HuH-7.5 (cell line): ENCODE data around the gene AHSA1.
A peak's percentile ranks its signal among the peaks of the same experiment; 100 is the strongest.

Experiments
- DNase-seq: peaks from one replicate; pipeline ENCODE4 v3.0.0; 2011; ENCODE audit warnings: low spot score

Gene AHSA1

GRCh38 chr14:77473921-77474320 is 16.0 kb downstream of the AHSA1 start:
- no peak for DNase-seq

- DNase-seq, result no peak
These were observed 16.7 kb downstream of the AHSA1 start for GRCh38 chr14:77474479-77475177.

- DNase-seq, result no peak
These were observed 17.7 kb downstream of the AHSA1 start for GRCh38 chr14:77475432-77476115.

- DNase-seq, result no peak
These were observed 20.1 kb downstream of the AHSA1 start for GRCh38 chr14:77478029-77478428.

GRCh38 chr14:77478796-77479195 is 20.9 kb downstream of the AHSA1 start:
- no peak for DNase-seq

GRCh38 chr14:77482422-77482821 is 24.5 kb downstream of the AHSA1 start:
- no peak for DNase-seq

GRCh38 chr14:77485256-77485655 is 27.4 kb downstream of the AHSA1 start:
- no peak for DNase-seq

- DNase-seq, result no peak
These were observed 28.2 kb downstream of the AHSA1 start for GRCh38 chr14:77485901-77486678.

DNA sequence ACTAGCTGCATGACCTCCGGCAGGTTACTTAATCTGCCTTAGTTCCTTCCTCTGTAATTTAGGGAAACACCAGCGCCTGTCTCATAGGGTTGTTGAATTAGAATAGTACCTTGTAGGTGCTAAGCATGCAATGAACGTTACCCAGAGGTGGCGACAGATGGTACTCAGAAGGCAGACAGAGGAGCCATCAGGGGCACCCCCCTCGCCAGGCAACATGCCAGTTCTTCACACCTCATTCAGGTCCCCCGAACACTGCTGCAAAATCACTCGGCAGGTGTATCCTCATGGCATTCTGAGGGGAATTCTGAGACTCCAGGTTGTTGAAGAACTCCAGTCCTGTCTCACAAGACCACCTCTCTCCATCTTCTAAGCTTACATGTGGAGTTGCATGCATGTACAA is 30.7 kb downstream of the AHSA1 start:
- DNase-seq, result no peak

GRCh38 chr14:77489041-77489440 is 31.1 kb downstream of the AHSA1 start:
- DNase-seq, result no peak

DNA sequence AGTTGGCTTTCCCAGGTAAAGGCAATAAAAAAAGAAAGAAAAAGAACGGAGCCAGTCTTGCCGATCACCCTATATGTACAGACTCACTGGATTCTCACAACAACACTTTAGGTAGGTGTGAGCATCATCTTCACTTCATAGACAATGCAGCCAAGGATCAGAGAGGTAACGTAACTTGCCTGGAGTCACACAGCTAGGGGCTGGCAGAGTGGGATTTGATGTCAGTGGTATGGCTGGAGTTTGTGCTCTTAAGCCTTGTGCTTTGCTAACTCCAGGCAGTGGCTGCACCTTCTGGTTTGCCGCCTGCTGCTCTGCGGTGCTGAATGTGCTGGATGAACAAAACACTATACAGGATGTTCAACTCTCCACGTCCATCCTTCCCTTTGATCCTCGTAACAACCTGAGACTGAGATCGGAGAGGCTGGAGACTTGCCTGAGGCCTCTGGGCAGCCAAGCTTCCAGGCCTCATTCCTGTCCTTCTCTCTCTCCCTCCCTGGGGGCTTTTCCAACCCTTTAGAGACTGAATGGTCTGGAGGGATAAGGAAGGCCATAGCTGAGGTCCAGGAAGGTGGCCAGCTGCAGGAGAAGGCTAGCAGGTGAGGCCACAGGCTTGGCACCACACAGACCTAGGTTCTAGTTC is 32.6 kb downstream of the AHSA1 start:
- DNase-seq, result no peak

DNA sequence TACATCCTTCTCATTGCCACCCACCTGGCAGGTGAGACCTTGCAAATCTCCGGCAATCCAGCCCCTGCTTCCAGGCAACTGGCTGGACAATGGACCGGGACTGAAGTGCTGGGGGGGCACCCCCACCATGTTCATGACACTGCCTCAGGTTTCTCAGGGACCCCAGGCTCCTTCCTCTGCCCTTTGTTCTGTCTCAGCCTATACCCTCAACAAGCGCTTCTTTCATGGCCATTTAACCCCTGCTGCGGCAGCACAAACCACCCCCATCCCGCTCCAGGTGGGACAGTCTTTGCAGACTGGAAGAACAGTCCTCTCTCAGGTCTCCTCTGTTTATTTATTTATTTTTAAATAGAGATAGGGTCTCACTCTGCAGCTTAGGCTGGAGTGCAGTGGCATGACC is 33.2 kb downstream of the AHSA1 start:
- no peak for DNase-seq

DNA sequence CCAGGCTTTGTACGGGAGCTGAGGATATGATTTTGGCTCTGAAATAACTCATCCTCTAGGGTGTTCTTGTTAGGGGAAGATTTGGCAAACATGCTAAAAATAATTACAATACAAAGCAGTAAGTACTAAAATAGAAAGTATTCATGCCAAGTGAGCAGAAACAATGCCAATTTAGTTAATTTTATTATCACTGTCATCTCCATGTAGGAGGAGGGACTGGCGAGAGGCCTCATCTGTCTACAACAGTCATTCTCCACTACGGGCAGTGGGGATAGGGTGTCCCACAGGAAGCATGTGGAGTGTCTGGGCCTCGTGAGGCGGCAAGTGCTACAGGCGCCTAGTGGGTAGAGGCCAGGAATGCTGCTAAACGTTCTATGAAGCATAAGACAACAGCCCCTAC is 37.4 kb downstream of the AHSA1 start:
- DNase-seq, result no peak

GRCh38 chr14:77498120-77498979 is 40.5 kb downstream of the AHSA1 start, which contains the start of gene ISM2:
ISM2 (minus strand) TSS chr14:77498816; CDS start chr14:77498793, 23 bp downstream.
- DNase-seq, result peak; percentile 55

- DNase-seq, result no peak
These were observed 41.2 kb downstream of the AHSA1 start for GRCh38 chr14:77498984-77499527.

DNA sequence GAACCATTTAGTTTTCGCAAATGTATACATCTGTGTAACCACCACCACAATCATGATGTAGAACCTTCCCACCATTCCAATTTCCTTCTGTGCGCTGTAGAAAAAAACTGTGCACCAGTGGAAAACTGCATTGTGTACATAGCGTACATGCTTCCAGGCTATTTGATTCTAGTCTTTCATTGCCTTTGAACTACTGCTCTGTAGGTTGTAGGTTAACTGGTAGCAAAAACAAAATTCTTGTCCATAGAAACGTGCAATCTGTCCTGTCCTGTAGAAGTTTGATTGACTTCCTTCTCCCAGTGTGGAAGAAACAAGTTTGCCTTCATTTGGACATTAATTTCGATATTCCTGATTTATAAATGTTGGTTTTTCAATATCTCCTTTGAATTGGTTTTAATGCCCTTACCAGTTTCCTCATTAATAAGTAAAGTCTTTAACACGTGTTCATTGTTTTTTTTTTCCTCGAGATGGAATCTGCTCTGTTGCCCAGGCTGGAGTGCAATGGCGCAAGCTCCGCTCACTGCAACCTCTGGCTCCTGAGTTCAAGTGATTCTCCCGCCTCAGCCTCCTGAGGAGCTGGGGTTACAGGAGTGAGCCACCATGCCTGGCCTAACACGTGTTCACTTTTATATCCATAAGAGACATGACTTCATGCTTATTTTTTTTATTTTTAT is 44.4 kb downstream of the AHSA1 start:
- DNase-seq, result no peak

- no peak for DNase-seq
These were observed 45.2 kb downstream of the AHSA1 start for GRCh38 chr14:77503138-77503537.

DNA sequence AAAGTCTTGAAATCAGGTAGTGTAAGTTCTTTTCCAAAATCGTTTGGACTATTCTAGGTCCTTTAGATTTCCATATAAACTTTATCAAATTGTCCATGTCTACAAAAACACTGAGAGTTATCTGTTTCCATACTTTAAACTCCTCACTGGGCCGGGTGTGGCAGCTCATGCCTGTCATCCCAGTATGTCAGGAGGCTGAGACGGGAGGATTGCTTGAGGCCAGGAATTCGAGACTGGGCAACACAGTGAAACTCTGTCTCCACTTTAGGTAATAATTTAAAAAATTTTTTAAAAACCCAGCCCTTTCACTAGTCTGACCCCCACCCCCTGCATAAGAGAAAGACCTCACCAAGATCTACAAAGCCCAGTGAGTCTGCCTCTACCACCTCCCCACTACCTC is 47.1 kb downstream of the AHSA1 start:
- DNase-seq, result no peak

DNA sequence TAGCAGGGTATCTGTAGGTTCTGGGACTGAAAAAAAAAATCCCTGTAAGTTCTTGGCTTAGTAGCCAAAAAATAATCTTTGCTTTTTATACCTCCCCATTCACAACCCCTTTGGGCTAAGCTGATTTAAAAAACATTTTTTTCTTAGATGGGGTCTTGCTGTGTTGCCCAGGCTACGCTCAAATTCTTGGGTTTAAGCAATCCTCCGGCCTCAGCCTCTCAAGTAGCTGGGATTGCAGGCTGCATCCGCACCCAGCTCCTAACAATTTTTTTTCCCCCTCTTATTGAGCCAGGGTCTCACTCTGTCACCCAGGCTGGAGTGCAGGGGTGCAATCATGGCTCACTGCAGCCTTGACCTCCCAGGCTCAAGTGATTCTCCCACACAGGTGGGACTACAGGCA is 49.9 kb downstream of the AHSA1 start:
- DNase-seq, result no peak

DNA sequence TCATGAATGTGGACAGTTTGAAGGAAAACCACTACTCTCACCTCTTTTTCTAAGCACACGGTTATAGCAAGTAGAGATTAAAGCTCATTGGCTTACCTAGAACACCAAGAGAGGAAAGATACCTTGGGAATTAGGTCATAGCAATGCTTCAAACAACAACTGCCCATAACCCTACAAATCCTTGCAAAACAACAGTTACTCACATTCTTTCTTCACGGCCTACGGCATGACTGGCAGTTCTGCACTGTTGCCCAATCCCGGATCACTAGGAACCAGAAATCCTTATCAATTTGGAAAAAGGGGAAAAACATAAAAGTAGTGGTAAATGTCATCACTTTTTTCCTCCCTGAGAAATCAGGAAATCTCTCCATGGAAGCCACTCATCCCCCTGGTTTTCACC is 50.4 kb downstream of the AHSA1 start:
- peak; percentile 42 for DNase-seq

DNA sequence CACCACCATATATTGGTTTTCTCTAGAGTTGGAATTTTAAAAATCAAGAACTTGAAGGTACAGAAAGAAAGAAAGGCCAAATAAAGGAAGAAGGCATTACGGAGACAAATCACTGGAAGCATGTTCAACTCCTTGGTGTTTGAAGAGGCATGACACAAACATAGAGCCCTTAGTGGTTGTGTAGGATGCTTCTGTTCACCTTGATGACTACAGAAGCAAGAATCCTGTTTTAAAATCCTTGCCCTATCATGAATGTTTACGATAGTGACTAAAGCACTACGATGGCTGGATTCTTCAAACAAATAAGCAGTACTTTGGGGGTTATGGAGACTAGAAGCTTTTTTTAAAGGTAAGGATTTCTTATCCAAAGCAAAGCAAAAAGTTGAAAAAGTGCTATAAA is 51.0 kb downstream of the AHSA1 start:
- DNase-seq, result no peak
